Measurements from ENCODE around the gene CMSS1.

GRCh38 chr3:99951701-99952100 is 134.0 kb downstream of the CMSS1 start:
- TF ChIP-seq NR2C2 (CRISPR knock-in tag; IDR thresholded peaks at IDR 0.05; ENCODE audit: borderline replicate concordance) (no peak), ATM (IDR thresholded peaks at IDR 0.05; ENCODE audit: borderline replicate concordance) (no peak), SNAI1 (CRISPR knock-in tag; IDR thresholded peaks at IDR 0.05; ENCODE audit: borderline replicate concordance) (no peak), CBX2 (IDR thresholded peaks at IDR 0.05; ENCODE audit: low read depth, low read length) (no peak), CBX2 (CRISPR knock-in tag; IDR thresholded peaks at IDR 0.05; ENCODE audit: low read depth) (no peak), ZFP36L2 (CRISPR knock-in tag; IDR thresholded peaks at IDR 0.05) (no peak), DMTF1 (CRISPR knock-in tag; IDR thresholded peaks at IDR 0.05) (no peak)
- TF ChIP-seq, protein P1, sequence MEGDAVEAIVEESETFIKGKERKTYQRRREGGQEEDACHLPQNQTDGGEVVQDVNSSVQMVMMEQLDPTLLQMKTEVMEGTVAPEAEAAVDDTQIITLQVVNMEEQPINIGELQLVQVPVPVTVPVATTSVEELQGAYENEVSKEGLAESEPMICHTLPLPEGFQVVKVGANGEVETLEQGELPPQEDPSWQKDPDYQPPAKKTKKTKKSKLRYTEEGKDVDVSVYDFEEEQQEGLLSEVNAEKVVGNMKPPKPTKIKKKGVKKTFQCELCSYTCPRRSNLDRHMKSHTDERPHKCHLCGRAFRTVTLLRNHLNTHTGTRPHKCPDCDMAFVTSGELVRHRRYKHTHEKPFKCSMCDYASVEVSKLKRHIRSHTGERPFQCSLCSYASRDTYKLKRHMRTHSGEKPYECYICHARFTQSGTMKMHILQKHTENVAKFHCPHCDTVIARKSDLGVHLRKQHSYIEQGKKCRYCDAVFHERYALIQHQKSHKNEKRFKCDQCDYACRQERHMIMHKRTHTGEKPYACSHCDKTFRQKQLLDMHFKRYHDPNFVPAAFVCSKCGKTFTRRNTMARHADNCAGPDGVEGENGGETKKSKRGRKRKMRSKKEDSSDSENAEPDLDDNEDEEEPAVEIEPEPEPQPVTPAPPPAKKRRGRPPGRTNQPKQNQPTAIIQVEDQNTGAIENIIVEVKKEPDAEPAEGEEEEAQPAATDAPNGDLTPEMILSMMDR (CRISPR knock-in tag; IDR thresholded peaks at IDR 0.05) = no peak
- TF ChIP-seq, protein P2, sequence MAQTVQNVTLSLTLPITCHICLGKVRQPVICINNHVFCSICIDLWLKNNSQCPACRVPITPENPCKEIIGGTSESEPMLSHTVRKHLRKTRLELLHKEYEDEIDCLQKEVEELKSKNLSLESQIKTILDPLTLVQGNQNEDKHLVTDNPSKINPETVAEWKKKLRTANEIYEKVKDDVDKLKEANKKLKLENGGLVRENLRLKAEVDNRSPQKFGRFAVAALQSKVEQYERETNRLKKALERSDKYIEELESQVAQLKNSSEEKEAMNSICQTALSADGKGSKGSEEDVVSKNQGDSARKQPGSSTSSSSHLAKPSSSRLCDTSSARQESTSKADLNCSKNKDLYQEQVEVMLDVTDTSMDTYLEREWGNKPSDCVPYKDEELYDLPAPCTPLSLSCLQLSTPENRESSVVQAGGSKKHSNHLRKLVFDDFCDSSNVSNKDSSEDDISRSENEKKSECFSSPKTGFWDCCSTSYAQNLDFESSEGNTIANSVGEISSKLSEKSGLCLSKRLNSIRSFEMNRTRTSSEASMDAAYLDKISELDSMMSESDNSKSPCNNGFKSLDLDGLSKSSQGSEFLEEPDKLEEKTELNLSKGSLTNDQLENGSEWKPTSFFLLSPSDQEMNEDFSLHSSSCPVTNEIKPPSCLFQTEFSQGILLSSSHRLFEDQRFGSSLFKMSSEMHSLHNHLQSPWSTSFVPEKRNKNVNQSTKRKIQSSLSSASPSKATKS (CRISPR knock-in tag; IDR thresholded peaks at IDR 0.05) = no peak

All from HepG2 (cell line).